ENCODE data around the gene C3orf49.

DNA sequence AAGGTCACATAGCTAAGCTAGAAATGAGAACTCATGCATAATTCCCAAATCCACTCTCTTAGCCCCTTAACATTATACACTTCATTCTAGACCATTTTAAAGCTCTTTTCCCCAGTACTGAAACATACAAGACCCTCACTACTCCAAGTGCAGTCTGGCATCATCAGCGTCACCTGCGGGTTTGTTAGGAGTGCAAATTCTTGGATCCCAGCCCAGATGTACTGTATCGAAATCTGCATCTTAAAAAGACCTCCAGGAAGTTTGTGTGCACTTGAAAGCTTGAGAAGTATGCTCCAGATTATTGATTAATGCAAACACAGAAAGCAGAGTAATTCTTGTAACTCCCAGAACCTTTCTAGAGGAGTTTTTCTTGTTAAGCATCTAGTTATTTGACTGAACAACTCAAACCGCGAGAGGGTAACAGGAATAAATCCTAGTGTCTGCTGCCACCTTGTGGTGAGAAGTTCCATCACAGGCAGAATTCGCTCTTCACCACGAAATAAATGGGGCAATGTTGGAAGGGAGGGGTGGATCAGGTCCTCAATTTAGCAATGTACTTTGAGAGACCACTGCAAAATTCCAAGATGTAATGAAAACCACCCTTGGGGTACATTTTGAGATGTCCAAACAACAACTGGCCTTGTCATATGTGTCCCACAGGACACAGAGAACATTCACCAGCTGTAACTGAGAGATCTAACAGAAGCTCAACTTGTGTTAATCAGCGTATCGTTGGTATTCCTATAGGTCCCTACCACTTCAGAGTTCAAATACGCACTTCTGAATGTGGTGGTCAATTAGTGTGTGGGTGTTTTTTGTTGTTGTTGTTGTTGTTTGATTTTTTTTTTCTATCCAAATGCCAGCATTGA is 583 bp upstream of the C3orf49 start:
- TF ChIP-seq POLR2AphosphoS5 (IDR thresholded peaks at IDR 0.05; ENCODE audit: low read depth): no peak
- TF ChIP-seq, protein P1, sequence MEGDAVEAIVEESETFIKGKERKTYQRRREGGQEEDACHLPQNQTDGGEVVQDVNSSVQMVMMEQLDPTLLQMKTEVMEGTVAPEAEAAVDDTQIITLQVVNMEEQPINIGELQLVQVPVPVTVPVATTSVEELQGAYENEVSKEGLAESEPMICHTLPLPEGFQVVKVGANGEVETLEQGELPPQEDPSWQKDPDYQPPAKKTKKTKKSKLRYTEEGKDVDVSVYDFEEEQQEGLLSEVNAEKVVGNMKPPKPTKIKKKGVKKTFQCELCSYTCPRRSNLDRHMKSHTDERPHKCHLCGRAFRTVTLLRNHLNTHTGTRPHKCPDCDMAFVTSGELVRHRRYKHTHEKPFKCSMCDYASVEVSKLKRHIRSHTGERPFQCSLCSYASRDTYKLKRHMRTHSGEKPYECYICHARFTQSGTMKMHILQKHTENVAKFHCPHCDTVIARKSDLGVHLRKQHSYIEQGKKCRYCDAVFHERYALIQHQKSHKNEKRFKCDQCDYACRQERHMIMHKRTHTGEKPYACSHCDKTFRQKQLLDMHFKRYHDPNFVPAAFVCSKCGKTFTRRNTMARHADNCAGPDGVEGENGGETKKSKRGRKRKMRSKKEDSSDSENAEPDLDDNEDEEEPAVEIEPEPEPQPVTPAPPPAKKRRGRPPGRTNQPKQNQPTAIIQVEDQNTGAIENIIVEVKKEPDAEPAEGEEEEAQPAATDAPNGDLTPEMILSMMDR (IDR thresholded peaks at IDR 0.05; ENCODE audit: insufficient read depth, low read length): peak; percentile 62
- no peak for TF ChIP-seq GABPA (IDR thresholded peaks at IDR 0.05; ENCODE audit: low read depth)
- TF ChIP-seq, protein P2, sequence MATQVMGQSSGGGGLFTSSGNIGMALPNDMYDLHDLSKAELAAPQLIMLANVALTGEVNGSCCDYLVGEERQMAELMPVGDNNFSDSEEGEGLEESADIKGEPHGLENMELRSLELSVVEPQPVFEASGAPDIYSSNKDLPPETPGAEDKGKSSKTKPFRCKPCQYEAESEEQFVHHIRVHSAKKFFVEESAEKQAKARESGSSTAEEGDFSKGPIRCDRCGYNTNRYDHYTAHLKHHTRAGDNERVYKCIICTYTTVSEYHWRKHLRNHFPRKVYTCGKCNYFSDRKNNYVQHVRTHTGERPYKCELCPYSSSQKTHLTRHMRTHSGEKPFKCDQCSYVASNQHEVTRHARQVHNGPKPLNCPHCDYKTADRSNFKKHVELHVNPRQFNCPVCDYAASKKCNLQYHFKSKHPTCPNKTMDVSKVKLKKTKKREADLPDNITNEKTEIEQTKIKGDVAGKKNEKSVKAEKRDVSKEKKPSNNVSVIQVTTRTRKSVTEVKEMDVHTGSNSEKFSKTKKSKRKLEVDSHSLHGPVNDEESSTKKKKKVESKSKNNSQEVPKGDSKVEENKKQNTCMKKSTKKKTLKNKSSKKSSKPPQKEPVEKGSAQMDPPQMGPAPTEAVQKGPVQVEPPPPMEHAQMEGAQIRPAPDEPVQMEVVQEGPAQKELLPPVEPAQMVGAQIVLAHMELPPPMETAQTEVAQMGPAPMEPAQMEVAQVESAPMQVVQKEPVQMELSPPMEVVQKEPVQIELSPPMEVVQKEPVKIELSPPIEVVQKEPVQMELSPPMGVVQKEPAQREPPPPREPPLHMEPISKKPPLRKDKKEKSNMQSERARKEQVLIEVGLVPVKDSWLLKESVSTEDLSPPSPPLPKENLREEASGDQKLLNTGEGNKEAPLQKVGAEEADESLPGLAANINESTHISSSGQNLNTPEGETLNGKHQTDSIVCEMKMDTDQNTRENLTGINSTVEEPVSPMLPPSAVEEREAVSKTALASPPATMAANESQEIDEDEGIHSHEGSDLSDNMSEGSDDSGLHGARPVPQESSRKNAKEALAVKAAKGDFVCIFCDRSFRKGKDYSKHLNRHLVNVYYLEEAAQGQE (IDR thresholded peaks at IDR 0.05; ENCODE audit: insufficient replicate concordance, low read depth): no peak
- TF ChIP-seq SPI1 (IDR thresholded peaks at IDR 0.05; ENCODE audit: borderline replicate concordance, low read depth): no peak

Data from HL-60 (cell line).